Measurements from ENCODE around the gene ALDH5A1.
A peak's percentile ranks its signal among the peaks of the same experiment; 100 is the strongest.

The ALDH5A1 gene

DNA sequence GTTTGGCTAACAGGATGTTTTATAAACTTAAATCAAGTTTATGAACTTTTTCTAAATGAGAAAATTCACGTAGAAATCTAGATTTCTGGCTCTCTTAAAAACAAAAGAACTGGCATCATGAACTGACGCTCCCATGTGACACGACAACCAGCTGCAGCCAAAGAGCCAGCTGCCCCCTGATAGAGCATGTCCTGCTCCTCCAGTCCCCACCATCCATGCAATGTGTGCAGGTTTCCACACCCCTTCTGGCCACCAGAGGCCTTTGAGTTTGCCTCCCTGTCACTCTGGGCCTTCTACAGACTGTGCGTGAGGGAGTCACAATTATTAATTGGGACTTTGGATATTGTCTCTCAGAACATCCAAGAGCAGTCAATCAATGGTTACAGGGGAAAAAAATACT, 3.8 kb upstream of the ALDH5A1 start:
- TF ChIP-seq, protein P1, sequence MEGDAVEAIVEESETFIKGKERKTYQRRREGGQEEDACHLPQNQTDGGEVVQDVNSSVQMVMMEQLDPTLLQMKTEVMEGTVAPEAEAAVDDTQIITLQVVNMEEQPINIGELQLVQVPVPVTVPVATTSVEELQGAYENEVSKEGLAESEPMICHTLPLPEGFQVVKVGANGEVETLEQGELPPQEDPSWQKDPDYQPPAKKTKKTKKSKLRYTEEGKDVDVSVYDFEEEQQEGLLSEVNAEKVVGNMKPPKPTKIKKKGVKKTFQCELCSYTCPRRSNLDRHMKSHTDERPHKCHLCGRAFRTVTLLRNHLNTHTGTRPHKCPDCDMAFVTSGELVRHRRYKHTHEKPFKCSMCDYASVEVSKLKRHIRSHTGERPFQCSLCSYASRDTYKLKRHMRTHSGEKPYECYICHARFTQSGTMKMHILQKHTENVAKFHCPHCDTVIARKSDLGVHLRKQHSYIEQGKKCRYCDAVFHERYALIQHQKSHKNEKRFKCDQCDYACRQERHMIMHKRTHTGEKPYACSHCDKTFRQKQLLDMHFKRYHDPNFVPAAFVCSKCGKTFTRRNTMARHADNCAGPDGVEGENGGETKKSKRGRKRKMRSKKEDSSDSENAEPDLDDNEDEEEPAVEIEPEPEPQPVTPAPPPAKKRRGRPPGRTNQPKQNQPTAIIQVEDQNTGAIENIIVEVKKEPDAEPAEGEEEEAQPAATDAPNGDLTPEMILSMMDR (IDR thresholded peaks at IDR 0.05; ENCODE audit: insufficient read depth, low read length, poor library complexity, severe bottlenecking) = no peak
- TF ChIP-seq EZH2phosphoT487 (conservative IDR thresholded peaks at IDR 0.05; ENCODE audit: low read length) = no peak
- Histone ChIP-seq H3K9me3 (ENCODE audit: insufficient read depth, low read length) (no peaks in the 10 kb centered on the region), H3K27ac (ENCODE audit: low read depth, low read length) (no peak overlapping the region), H3K36me3 (ENCODE audit: low read length) (no peaks in the 10 kb centered on the region), H3K79me2 (ENCODE audit: insufficient read depth, low read length) (peaks cover 11% of the 10 kb centered on the region), H4K20me1 (ENCODE audit: low read depth, low read length) (no peaks in the 10 kb centered on the region), H3K9me2 (replicated peaks; ENCODE audit: insufficient read depth, low read length) (no peaks in the 10 kb centered on the region), H3K4me2 (ENCODE audit: low read depth, low read length, poor library complexity, severe bottlenecking) (no peak overlapping the region), H3F3A (ENCODE audit: insufficient read depth) (peaks cover 24% of the 10 kb centered on the region), H3K9ac (ENCODE audit: low read length) (no peak overlapping the region), H2AFZ (ENCODE audit: low read depth, low read length, severe bottlenecking) (no peak overlapping the region), H3K4me3 (ENCODE audit: insufficient read depth, low read length, poor library complexity, severe bottlenecking) (no peak overlapping the region), H3K27me3 (ENCODE audit: low read length) (no peaks in the 10 kb centered on the region)

DNA sequence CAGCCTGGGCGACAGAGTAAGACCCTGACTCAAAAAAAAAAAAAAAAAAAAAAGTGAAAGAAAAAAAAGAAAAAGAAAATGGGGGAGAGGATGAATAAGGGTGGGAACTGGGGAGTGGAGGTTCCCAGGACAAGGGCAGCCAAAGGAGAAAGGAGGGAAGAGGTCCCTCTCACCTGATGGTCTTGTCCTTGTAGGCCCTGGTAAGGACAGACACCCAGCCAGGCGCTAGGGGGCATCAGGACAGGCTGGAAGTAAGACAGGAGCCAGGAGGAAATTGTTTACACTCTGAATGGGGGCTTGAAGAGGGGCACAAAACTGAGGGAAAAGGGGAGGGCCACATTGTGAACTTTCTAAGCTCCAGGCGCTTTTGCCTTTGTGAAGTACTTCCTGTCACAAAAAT, 2.3 kb upstream of the ALDH5A1 start:
- H3K27ac ChIP-seq (ENCODE audit: low read depth, low read length) = peak overlapping the region; percentile 21; the same call in 1 of the 2 replicates
- peaks cover 29% of the 10 kb centered on the region for H3F3A ChIP-seq (ENCODE audit: insufficient read depth)
- no peak for TF ChIP-seq EZH2phosphoT487 (conservative IDR thresholded peaks at IDR 0.05; ENCODE audit: low read length)
- TF ChIP-seq, protein P1 (IDR thresholded peaks at IDR 0.05; ENCODE audit: insufficient read depth, low read length, poor library complexity, severe bottlenecking) = peak; percentile 71
- H3K36me3 ChIP-seq (ENCODE audit: low read length) = 0 out of 2 replicates have a peak, but pooled peaks cover 4% of the 10 kb centered on the region
- no peaks in the 10 kb centered on the region for H4K20me1 ChIP-seq (ENCODE audit: low read depth, low read length)
- H3K4me2 ChIP-seq (ENCODE audit: low read depth, low read length, poor library complexity, severe bottlenecking) = peak overlapping the region; percentile 94
- 0 out of 2 replicates have a peak, but pooled peaks cover 5% of the 10 kb centered on the region for H3K9me3 ChIP-seq (ENCODE audit: insufficient read depth, low read length)
- no peak overlapping the region for H3K9ac ChIP-seq (ENCODE audit: low read length)
- H3K27me3 ChIP-seq (ENCODE audit: low read length) = no peaks in the 10 kb centered on the region
- no peaks in the 10 kb centered on the region for H3K9me2 ChIP-seq (replicated peaks; ENCODE audit: insufficient read depth, low read length)
- H3K79me2 ChIP-seq (ENCODE audit: insufficient read depth, low read length) = peaks cover 11% of the 10 kb centered on the region
- peak overlapping the region; percentile 95 for H2AFZ ChIP-seq (ENCODE audit: low read depth, low read length, severe bottlenecking)
- no peak overlapping the region for H3K4me3 ChIP-seq (ENCODE audit: insufficient read depth, low read length, poor library complexity, severe bottlenecking)

DNA sequence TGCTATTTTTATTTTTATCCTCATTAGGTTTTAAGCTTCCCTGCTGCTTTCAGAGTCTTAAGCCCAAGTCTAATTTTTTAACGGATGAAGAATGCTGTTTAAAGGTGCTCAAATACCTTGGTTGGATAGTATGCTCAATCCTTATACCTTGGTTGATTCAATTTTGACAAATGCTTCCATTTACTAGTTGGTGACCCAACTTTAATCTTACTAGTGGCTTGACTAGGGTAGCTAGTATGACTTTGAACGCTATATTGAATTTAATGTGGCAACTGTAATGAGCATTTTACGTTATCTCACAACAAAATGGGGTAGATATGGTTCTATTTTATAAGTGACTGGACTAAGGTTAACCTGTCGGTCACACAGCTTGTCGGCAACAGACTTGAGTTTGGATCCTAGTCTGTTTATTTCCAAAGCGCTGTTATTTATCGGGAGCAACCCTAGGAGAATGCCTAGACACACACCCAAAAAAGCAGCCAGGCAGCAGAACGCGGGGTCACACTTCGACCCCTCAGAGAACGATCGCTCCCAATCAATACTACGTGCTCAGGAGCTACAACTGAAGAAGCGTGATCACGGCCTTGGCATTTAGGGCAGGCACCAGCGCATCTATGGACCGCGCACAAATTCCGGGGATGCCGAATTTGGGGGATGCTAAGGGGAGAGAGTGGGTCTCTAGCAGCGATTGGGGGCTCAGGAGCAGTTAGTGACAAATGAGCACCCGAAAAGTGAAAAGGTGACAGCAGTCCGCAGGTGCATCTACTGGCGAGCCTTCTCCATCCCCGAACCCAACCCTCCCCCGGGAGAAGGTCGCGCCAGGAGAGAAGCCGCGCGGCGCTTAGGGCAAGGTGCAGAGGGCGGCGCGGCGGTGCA, 586 bp upstream of the ALDH5A1 start:
- TF ChIP-seq, protein P1 (IDR thresholded peaks at IDR 0.05; ENCODE audit: insufficient read depth, low read length, poor library complexity, severe bottlenecking) = no peak
- no peak for TF ChIP-seq EZH2phosphoT487 (conservative IDR thresholded peaks at IDR 0.05; ENCODE audit: low read length)
- peak overlapping the region; percentile 95 for H2AFZ ChIP-seq (ENCODE audit: low read depth, low read length, severe bottlenecking)
- H3K79me2 ChIP-seq (ENCODE audit: insufficient read depth, low read length) = peaks cover 11% of the 10 kb centered on the region
- 0 out of 2 replicates have a peak, but pooled peaks cover 5% of the 10 kb centered on the region for H3K9me3 ChIP-seq (ENCODE audit: insufficient read depth, low read length)
- H3K9ac ChIP-seq (ENCODE audit: low read length) = peak overlapping the region; percentile 71
- peak overlapping the region; percentile 79 for H3K4me3 ChIP-seq (ENCODE audit: insufficient read depth, low read length, poor library complexity, severe bottlenecking)
- H3K9me2 ChIP-seq (replicated peaks; ENCODE audit: insufficient read depth, low read length) = no peaks in the 10 kb centered on the region
- peaks cover 29% of the 10 kb centered on the region for H3F3A ChIP-seq (ENCODE audit: insufficient read depth)
- H3K27ac ChIP-seq (ENCODE audit: low read depth, low read length) = peak overlapping the region; percentile 74
- no peaks in the 10 kb centered on the region for H3K27me3 ChIP-seq (ENCODE audit: low read length)
- peak overlapping the region; percentile 94 for H3K4me2 ChIP-seq (ENCODE audit: low read depth, low read length, poor library complexity, severe bottlenecking)
- H3K36me3 ChIP-seq (ENCODE audit: low read length) = 0 out of 2 replicates have a peak, but pooled peaks cover 4% of the 10 kb centered on the region
- no peaks in the 10 kb centered on the region for H4K20me1 ChIP-seq (ENCODE audit: low read depth, low read length)
